Muscle of leg (tissue), 11 donors: ENCODE measurements around the gene SLC7A4. TPM values are rescaled to one million over a fixed set of nuclear protein-coding genes. Genes with fewer than 3 reads are reported as not detected.

Experiments used
- DNase-seq: peaks from one replicate; pipeline ENCODE4 v3.0.0; 2013
- H3K27ac ChIP-seq: one replicate; pipeline ENCODE4 v1.5.1; 2013; ENCODE audit warnings: mild to moderate bottlenecking, low read length, control low read depth
- H3K27me3 ChIP-seq: one replicate; pipeline ENCODE4 v1.6.1; 2013; ENCODE audit warnings: low read length; ENCODE audit not compliant: control insufficient read depth, insufficient read depth
- H3K36me3 ChIP-seq: one replicate; pipeline ENCODE4 v1.6.1; 2013; ENCODE audit warnings: low read length; ENCODE audit not compliant: control insufficient read depth, insufficient read depth
- H3K4me1 ChIP-seq: one replicate; pipeline ENCODE4 v1.6.1; 2013; ENCODE audit warnings: low read length; ENCODE audit not compliant: control insufficient read depth, insufficient read depth
- H3K4me3 ChIP-seq: one replicate; pipeline ENCODE4 v1.5.1; 2013; ENCODE audit warnings: low read length, control low read depth
- H3K9me3 ChIP-seq: replicated peaks from 2 replicates; pipeline ENCODE4 v1.6.1; 2013; ENCODE audit warnings: low read depth, low read length; ENCODE audit not compliant: control insufficient read depth
- WGBS: methylation state at CpG from one replicate; pipeline ENCODE4 v1.1.5; 2013; ENCODE audit warnings: missing lambda C conversion rate; ENCODE audit not compliant: insufficient coverage; 5-methylcytosine and 5-hydroxymethylcytosine counted together
- polyA plus RNA-seq, 8 donors: library from polyadenylated mRNA; unstranded; fragments of 120-200 nt; gene quantifications; one replicate each; pipeline versions ENCODE4 v1.2.1 to v1.2.3, GENCODE V29; 2013; ENCODE audit warnings: inconsistent platforms in 1 of 8, low replicate concordance in 1 of 8; ENCODE audit not compliant: insufficient read length in 8 of 8, insufficient read depth in 1 of 8
- total RNA-seq: library from RNA; stranded (reverse); fragments of 120-200 nt; gene quantifications from one replicate; pipeline ENCODE4 v1.2.4, GENCODE V29; 2013

The SLC7A4 gene
- total and polyA plus RNA-seq, 9 donors = 0.13 to 2.5 (median 0.89) TPM

DNA sequence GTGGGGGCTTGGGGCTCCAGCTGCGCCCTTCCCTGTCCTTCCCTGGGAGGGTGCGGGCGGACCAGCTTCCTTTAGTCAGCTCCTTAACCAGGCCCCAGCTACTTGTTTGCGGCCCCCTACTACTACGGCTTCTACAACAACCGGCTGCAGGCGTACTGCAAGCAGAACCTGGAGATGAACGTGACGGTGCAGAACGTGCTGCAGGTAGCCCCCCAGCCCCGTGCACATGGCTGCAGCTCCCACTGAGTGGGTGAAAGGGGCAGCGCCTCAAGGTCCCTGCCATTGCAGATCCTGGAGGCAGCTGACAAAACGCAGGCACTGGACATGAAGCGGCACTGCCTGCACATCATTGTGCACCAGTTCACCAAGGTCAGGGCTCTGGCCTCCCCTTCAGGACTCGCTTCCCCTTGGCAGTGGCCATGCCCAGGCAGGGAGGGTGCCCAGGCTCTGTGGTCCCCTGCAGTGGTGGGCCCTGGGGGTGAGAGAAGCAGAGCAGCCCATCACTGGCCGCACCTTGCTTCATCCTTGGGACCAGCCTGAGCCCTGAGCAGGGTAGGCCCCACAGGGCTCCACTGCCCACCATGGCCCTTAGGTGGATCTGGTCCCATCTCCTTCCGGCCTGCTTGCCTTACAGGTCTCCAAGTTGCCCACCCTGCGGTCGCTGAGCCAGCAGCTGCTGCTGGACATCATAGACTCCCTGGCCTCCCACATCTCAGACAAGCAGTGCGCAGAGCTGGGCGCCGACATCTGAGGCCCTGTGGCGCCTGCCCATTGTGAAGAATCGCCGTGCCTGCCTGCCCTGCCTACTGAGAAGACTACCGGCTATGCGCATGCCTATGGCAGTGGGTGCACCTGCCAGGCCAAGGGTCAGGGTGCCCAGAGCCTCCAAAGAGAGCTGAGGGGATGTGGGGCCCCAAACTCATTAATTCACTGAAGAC is 35.5 kb downstream of the SLC7A4 start:
- no peak overlapping the region for H3K27ac ChIP-seq
- no peak overlapping the region for H3K4me3 ChIP-seq
- H3K36me3 ChIP-seq = peaks cover 79% of the 10 kb centered on the region
- 85% methylated on average over 27 of the region's 27 CpGs for WGBS
- no peaks in the 10 kb centered on the region for H3K27me3 ChIP-seq
- no peak for DNase-seq
- H3K4me1 ChIP-seq = peaks cover 16% of the 10 kb centered on the region
- H3K9me3 ChIP-seq = no peaks in the 10 kb centered on the region

DNA sequence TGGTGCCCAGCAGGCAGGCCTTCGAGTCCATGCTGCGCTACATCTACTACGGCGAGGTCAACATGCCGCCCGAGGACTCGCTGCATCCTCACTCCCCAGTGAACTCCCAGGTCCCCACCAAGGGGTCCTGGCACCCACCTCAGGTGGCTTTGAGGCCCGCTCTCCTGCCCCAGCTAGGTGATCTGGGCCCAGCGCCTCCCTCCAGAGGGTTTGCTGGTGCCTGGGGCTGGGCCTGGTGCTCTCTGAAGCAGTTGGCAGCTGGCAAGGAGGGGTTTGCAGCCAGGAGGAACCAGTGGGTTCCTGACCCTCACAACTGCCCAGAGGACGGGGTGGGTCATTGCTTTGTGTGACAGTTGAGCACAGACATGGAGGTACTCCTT is 36.3 kb downstream of the SLC7A4 start:
- H3K36me3 ChIP-seq = peaks cover 87% of the 10 kb centered on the region
- H3K4me3 ChIP-seq = no peak overlapping the region
- H3K4me1 ChIP-seq = peaks cover 11% of the 10 kb centered on the region
- no peak for DNase-seq
- no peaks in the 10 kb centered on the region for H3K27me3 ChIP-seq
- WGBS = 95% methylated on average over 10 of the region's 10 CpGs
- H3K27ac ChIP-seq = no peak overlapping the region
- H3K9me3 ChIP-seq = no peaks in the 10 kb centered on the region

- H3K36me3 ChIP-seq = peaks cover 88% of the 10 kb centered on the region
- H3K4me1 ChIP-seq = peaks cover 5% of the 10 kb centered on the region
- WGBS = 86% methylated on average over 22 of the region's 23 CpGs
- DNase-seq = no peak
- no peak overlapping the region for H3K4me3 ChIP-seq
- H3K9me3 ChIP-seq = no peaks in the 10 kb centered on the region
- no peak overlapping the region for H3K27ac ChIP-seq
- H3K27me3 ChIP-seq = no peaks in the 10 kb centered on the region
Measured at GRCh38 chr22:20995329-20996030, 36.9 kb downstream of the SLC7A4 start.

DNA sequence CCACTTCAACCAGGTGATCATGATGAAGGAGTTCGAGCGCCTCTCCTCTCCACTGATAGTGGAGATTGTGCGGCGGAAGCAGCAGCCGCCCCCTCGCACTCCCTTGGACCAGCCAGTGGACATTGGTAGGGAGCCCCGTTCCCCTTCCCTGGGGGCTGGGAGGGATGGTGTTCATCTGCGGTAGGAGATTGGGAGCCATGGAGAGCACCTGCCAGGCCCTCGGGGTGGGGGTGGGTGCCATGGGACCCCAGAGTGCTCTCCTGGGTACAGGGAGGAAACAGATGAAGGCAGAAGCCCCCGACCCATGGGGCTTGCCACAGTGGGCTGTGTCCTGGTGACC is 37.5 kb downstream of the SLC7A4 start:
- no peaks in the 10 kb centered on the region for H3K9me3 ChIP-seq
- WGBS = 93% methylated on average over 5 of the region's 10 CpGs

GRCh38 chr22:20994128-20994901 is 38.0 kb downstream of the SLC7A4 start:
- DNase-seq = no peak
- Histone ChIP-seq H3K27ac (no peak overlapping the region), H3K36me3 (peaks cover 86% of the 10 kb centered on the region), H3K27me3 (no peaks in the 10 kb centered on the region), H3K4me1 (no peaks in the 10 kb centered on the region), H3K9me3 (no peaks in the 10 kb centered on the region), H3K4me3 (no peak overlapping the region)
- 87% methylated on average over 20 of the region's 30 CpGs for WGBS

More for the DNA sequence above, 37.5 kb downstream of the SLC7A4 start:
- Histone ChIP-seq H3K36me3 (peaks cover 88% of the 10 kb centered on the region), H3K27ac (no peak overlapping the region), H3K27me3 (no peaks in the 10 kb centered on the region), H3K4me3 (no peak overlapping the region), H3K4me1 (no peaks in the 10 kb centered on the region)
- no peak for DNase-seq

- 86% methylated on average over 26 of the region's 29 CpGs for WGBS
- Histone ChIP-seq H3K27ac (no peak overlapping the region), H3K36me3 (peaks cover 84% of the 10 kb centered on the region), H3K4me1 (no peaks in the 10 kb centered on the region), H3K4me3 (no peak overlapping the region), H3K9me3 (no peaks in the 10 kb centered on the region), H3K27me3 (no peaks in the 10 kb centered on the region)
- DNase-seq = no peak
Measured at GRCh38 chr22:20993304-20994127, 38.8 kb downstream of the SLC7A4 start.

- WGBS = 81% methylated on average over 18 of the region's 21 CpGs
Measured at GRCh38 chr22:20992456-20993303, 39.7 kb downstream of the SLC7A4 start.

GRCh38 chr22:20992056-20992442 is 40.3 kb downstream of the SLC7A4 start:
- Histone ChIP-seq H3K36me3 (peaks cover 83% of the 10 kb centered on the region), H3K9me3 (no peaks in the 10 kb centered on the region), H3K27ac (no peak overlapping the region), H3K27me3 (no peaks in the 10 kb centered on the region), H3K4me3 (no peak overlapping the region), H3K4me1 (no peaks in the 10 kb centered on the region)
- no peak for DNase-seq
- WGBS = 90% methylated on average over 7 of the region's 7 CpGs

More at GRCh38 chr22:20992456-20993303, 39.7 kb downstream of the SLC7A4 start:
- H3K4me3 ChIP-seq = no peak overlapping the region
- H3K9me3 ChIP-seq = no peaks in the 10 kb centered on the region
- no peak for DNase-seq
- H3K4me1 ChIP-seq = no peaks in the 10 kb centered on the region
- no peak overlapping the region for H3K27ac ChIP-seq
- H3K36me3 ChIP-seq = peaks cover 84% of the 10 kb centered on the region
- H3K27me3 ChIP-seq = no peaks in the 10 kb centered on the region
